Measurements from ENCODE around the gene PLA2G4B. TPM values are rescaled to one million over a fixed set of nuclear protein-coding genes. Genes with fewer than 3 reads are reported as not detected.

PLA2G4B gene
- total and polyA plus RNA-seq, 2 experiments from 2014 or later, result 2.7 to 19.6 TPM

DNA sequence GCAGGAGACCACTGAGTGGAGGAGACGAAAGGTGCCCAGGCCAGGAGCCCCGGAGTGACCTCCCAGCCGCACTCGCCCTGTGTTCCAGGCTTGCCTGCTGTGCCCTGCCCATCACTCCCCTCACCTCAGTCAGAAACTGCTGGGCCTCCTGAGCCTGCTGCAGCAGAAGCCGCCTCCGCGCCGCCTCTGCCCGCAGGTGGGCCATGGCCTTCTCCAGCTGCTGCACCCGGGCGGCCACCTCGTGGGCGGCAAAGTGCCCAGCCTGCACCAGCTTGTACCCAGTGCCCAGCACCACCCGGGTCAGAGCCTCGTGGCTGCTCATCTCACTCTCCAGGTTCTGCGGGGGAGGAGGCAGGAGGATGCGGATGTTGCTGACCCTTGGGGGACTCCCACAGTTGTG, 17.6 kb downstream of the PLA2G4B start:
- Histone ChIP-seq H3K4me3 (no peak overlapping the region), H3K9me3 (ENCODE audit: low read depth) (no peaks in the 10 kb centered on the region), H3K79me2 (no peaks in the 10 kb centered on the region), H2AFZ (no peak overlapping the region), H3K4me2 (no peak overlapping the region), H3K4me1 (ENCODE audit: insufficient read depth) (no peaks in the 10 kb centered on the region), H3K27me3 (no peaks in the 10 kb centered on the region), H4K20me1 (ENCODE audit: insufficient read depth, poor library complexity, severe bottlenecking) (no peaks in the 10 kb centered on the region), H3K9me2 (replicated peaks; ENCODE audit: insufficient read depth) (no peaks in the 10 kb centered on the region), H3K27ac (no peak overlapping the region), H3K36me3 (replicated peaks; ENCODE audit: insufficient read depth, low read depth) (no peaks in the 10 kb centered on the region)
- 94% methylated on average over 17 of the region's 17 CpGs for WGBS (ENCODE audit: low lambda C conversion rate, missing lambda C conversion rate)
- no peak for TF ChIP-seq EZH2 (IDR thresholded peaks at IDR 0.05; ENCODE audit: borderline replicate concordance)
- TF ChIP-seq, protein P1, sequence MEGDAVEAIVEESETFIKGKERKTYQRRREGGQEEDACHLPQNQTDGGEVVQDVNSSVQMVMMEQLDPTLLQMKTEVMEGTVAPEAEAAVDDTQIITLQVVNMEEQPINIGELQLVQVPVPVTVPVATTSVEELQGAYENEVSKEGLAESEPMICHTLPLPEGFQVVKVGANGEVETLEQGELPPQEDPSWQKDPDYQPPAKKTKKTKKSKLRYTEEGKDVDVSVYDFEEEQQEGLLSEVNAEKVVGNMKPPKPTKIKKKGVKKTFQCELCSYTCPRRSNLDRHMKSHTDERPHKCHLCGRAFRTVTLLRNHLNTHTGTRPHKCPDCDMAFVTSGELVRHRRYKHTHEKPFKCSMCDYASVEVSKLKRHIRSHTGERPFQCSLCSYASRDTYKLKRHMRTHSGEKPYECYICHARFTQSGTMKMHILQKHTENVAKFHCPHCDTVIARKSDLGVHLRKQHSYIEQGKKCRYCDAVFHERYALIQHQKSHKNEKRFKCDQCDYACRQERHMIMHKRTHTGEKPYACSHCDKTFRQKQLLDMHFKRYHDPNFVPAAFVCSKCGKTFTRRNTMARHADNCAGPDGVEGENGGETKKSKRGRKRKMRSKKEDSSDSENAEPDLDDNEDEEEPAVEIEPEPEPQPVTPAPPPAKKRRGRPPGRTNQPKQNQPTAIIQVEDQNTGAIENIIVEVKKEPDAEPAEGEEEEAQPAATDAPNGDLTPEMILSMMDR (IDR thresholded peaks at IDR 0.05; ENCODE audit: poor library complexity), result no peak
- no peak for TF ChIP-seq EZH2phosphoT487 (IDR thresholded peaks at IDR 0.05; ENCODE audit: low read depth, severe bottlenecking, unreplicated experiment)
- no peak for DNase-seq (ENCODE audit: low spot score)

DNA sequence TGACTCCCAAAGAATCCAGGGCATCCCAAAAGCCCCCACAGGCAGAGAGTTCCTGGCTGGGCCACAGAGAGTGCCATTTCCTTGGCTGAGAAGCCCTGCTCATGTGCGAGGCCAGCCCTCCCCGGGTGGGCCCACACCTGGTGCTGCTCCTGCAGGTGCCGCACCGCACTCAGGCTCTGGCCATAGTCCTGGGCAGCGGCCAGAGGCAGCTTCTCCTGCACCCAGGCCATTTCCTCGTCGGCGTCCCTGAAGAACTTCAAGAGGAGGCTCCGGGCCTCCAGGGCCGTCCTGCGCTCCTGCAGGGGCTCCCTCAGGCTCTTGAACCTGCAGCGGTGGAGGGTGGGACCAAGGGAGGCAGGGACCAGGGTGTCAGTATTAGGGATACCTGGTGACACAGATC, 18.1 kb downstream of the PLA2G4B start:
- Histone ChIP-seq H3K27ac (no peak overlapping the region), H3K27me3 (no peaks in the 10 kb centered on the region)
- no peak for DNase-seq (ENCODE audit: low spot score)

DNA sequence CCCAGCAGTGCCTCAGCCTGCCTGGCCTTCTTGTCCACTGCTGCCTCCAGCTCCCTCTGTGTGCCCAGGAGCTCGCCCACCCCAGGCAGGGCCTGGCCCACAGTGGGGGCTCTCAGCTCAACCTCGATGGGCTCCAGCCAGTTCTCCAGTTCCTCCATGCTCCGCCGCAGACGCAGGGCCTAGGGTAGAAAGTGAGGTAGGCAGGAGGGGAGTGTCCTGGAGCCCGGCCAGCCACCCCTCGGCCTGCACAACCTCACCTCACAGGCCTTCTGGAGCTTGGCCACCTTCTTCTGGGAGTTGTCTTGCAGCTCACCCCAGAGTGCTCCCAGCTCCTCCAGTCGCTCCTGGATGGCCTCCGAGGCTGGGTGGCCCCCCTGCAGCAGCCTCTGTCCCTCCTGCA, 18.7 kb downstream of the PLA2G4B start:
- WGBS (ENCODE audit: low lambda C conversion rate, missing lambda C conversion rate), result 88% methylated on average over 9 of the region's 9 CpGs
- H3K27ac ChIP-seq, result no peak overlapping the region
- no peaks in the 10 kb centered on the region for H3K79me2 ChIP-seq
- H3K4me3 ChIP-seq, result no peak overlapping the region
- no peaks in the 10 kb centered on the region for H3K9me2 ChIP-seq (replicated peaks; ENCODE audit: insufficient read depth)
- no peak for TF ChIP-seq EZH2phosphoT487 (IDR thresholded peaks at IDR 0.05; ENCODE audit: low read depth, severe bottlenecking, unreplicated experiment)
- no peak for TF ChIP-seq EZH2 (IDR thresholded peaks at IDR 0.05; ENCODE audit: borderline replicate concordance)
- TF ChIP-seq, protein P1 (IDR thresholded peaks at IDR 0.05; ENCODE audit: poor library complexity), result no peak
- no peaks in the 10 kb centered on the region for H3K4me1 ChIP-seq (ENCODE audit: insufficient read depth)
- no peaks in the 10 kb centered on the region for H4K20me1 ChIP-seq (ENCODE audit: insufficient read depth, poor library complexity, severe bottlenecking)
- H3K27me3 ChIP-seq, result no peaks in the 10 kb centered on the region
- no peak overlapping the region for H3K4me2 ChIP-seq
- no peak overlapping the region for H2AFZ ChIP-seq
- DNase-seq (ENCODE audit: low spot score), result no peak
- H3K9me3 ChIP-seq (ENCODE audit: low read depth), result no peaks in the 10 kb centered on the region
- no peaks in the 10 kb centered on the region for H3K36me3 ChIP-seq (replicated peaks; ENCODE audit: insufficient read depth, low read depth)

More for the DNA sequence above, 18.1 kb downstream of the PLA2G4B start:
- H3K36me3 ChIP-seq (replicated peaks; ENCODE audit: insufficient read depth, low read depth), result no peaks in the 10 kb centered on the region
- no peaks in the 10 kb centered on the region for H3K4me1 ChIP-seq (ENCODE audit: insufficient read depth)
- H2AFZ ChIP-seq, result no peak overlapping the region
- no peaks in the 10 kb centered on the region for H4K20me1 ChIP-seq (ENCODE audit: insufficient read depth, poor library complexity, severe bottlenecking)
- no peak overlapping the region for H3K4me3 ChIP-seq
- no peaks in the 10 kb centered on the region for H3K9me2 ChIP-seq (replicated peaks; ENCODE audit: insufficient read depth)
- TF ChIP-seq EZH2 (IDR thresholded peaks at IDR 0.05; ENCODE audit: borderline replicate concordance) (no peak), EZH2phosphoT487 (IDR thresholded peaks at IDR 0.05; ENCODE audit: low read depth, severe bottlenecking, unreplicated experiment) (no peak)
- TF ChIP-seq, protein P1 (IDR thresholded peaks at IDR 0.05; ENCODE audit: poor library complexity), result no peak
- no peak overlapping the region for H3K4me2 ChIP-seq
- no peaks in the 10 kb centered on the region for H3K9me3 ChIP-seq (ENCODE audit: low read depth)
- H3K79me2 ChIP-seq, result no peaks in the 10 kb centered on the region
- WGBS (ENCODE audit: low lambda C conversion rate, missing lambda C conversion rate), result 98% methylated on average over 11 of the region's 12 CpGs

DNA sequence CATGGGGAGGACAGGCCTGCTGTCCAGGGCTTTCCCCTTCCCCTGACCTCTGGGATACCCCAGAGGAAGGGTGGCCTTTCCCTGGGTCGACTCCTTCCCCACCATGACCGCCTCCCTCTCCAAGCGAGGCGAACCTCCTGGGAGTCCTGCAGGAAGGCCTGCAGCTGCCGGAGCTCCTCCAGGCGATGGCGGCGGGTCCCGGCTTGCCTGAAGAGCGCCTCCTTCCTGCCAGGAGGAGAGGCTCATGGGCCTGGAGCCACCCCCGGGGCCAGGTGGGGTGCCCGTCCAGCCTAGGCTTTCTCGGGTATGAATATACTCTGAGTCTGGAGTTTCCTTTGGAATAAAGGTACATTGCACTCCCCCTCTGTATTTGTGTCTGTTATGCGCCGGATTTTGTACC, 20.1 kb downstream of the PLA2G4B start:
- Histone ChIP-seq H4K20me1 (ENCODE audit: insufficient read depth, poor library complexity, severe bottlenecking) (no peaks in the 10 kb centered on the region), H3K36me3 (replicated peaks; ENCODE audit: insufficient read depth, low read depth) (no peaks in the 10 kb centered on the region), H3K4me3 (no peak overlapping the region), H3K4me1 (ENCODE audit: insufficient read depth) (no peaks in the 10 kb centered on the region), H3K9me2 (replicated peaks; ENCODE audit: insufficient read depth) (no peaks in the 10 kb centered on the region), H3K27me3 (no peaks in the 10 kb centered on the region), H3K4me2 (no peak overlapping the region), H3K9me3 (ENCODE audit: low read depth) (no peaks in the 10 kb centered on the region), H3K27ac (no peak overlapping the region), H3K79me2 (no peaks in the 10 kb centered on the region), H2AFZ (no peak overlapping the region)
- no peak for TF ChIP-seq EZH2 (IDR thresholded peaks at IDR 0.05; ENCODE audit: borderline replicate concordance)
- no peak for TF ChIP-seq EZH2phosphoT487 (IDR thresholded peaks at IDR 0.05; ENCODE audit: low read depth, severe bottlenecking, unreplicated experiment)
- TF ChIP-seq, protein P1 (IDR thresholded peaks at IDR 0.05; ENCODE audit: poor library complexity), result no peak
- no peak for DNase-seq (ENCODE audit: low spot score)
- 96% methylated on average over 15 of the region's 15 CpGs for WGBS (ENCODE audit: low lambda C conversion rate, missing lambda C conversion rate)
